ENCODE data around the gene GOLGA6L10.
"Not testable (repeated sequence)": the region's sequence is repeated elsewhere in the genome, so short reads cannot be mapped to it uniquely, and the experiment has no call there.

GOLGA6L10 gene, protein sequence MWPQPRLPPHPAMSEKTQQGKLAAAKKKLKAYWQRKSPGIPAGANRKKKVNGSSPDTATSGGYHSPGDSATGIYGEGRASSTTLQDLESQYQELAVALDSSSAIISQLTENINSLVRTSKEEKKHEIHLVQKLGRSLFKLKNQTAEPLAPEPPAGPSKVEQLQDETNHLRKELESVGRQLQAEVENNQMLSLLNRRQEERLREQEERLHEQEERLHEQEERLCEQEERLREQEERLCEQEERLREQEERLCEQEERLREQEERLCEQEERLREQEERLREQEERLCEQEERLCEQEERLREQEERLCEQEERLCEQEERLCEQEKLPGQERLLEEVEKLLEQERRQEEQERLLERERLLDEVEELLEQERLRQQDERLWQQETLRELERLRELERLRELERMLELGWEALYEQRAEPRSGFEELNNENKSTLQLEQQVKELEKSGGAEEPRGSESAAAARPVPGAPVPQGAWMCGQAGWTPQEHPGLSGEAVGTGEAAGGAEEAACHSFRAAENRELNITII

DNA sequence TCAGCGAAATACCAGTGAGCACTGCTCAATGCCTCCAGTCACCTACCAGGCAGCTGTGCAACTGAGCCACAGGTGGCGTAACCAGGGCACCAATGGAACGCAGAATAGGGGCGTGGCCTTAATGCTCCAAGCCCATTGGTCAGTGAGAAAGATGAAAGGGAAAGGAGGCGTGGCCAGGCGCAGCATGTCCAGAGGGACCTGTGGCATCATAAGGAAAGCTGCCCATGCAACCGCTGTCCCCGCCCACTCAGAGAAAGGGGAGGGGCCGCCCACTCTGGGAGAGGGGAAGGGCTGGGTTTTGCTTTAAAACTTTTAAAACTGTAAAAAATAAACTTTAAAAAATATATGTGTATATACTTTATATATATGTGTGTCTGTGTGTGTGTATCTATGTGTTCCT, at the start of gene GOLGA6L10:
Gene GOLGA6L10 (minus strand): TSS at position 101 of the 400 bp plus-strand sequence. CDS start 100 bp downstream, at position 1.
- DNase-seq; intact Hi-C loops (cut with DNase I; ENCODE audit: low total_unique reads); H3K27me3 ChIP-seq; H3K4me3 ChIP-seq; H3K36me3 ChIP-seq; H3K4me1 ChIP-seq; H3K9me3 ChIP-seq; H3K27ac ChIP-seq: not testable (repeated sequence)

GRCh38 chr15:82398785-82399184, 49.5 kb upstream of the GOLGA6L10 start:
- DNase-seq, result no peak
- H3K27me3 ChIP-seq, result no peaks in the 10 kb centered on the region
- H3K9me3 ChIP-seq, result no peaks in the 10 kb centered on the region
- no peaks in the 10 kb centered on the region for H3K4me1 ChIP-seq
- no peak overlapping the region for H3K27ac ChIP-seq
- no peaks in the 10 kb centered on the region for H3K36me3 ChIP-seq
- intact Hi-C loops (cut with DNase I; ENCODE audit: low total_unique reads), result no loop called here
- H3K4me3 ChIP-seq, result no peak overlapping the region
- TF ChIP-seq CTCF (IDR thresholded peaks at IDR 0.05), result no peak

GRCh38 chr15:82397817-82398216, 48.5 kb upstream of the GOLGA6L10 start:
- DNase-seq, result no peak
- TF ChIP-seq CTCF (IDR thresholded peaks at IDR 0.05), result no peak
- no peaks in the 10 kb centered on the region for H3K4me1 ChIP-seq
- intact Hi-C loops (cut with DNase I; ENCODE audit: low total_unique reads), result no loop called here
- H3K27me3 ChIP-seq, result no peaks in the 10 kb centered on the region
- no peaks in the 10 kb centered on the region for H3K9me3 ChIP-seq
- H3K4me3 ChIP-seq, result no peak overlapping the region
- no peak overlapping the region for H3K27ac ChIP-seq
- H3K36me3 ChIP-seq, result no peaks in the 10 kb centered on the region

DNA sequence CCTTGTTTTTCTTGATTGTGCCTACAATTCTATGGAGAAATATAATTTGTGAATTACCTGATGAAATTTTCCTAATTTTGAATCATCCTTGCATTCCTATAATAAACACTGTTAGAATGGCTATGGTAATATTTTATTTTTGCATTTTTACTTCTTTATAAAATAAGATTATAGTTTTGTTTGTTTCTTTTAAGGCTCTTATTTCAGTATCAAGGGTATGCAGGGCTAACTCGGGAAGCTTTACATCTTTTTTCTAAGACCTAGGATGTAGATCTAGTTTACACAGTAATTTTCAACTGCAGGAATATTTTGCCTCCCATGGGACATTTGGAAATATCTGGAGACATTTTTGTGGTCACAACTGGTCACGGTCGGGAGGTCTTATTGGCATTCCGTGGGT, 46.5 kb upstream of the GOLGA6L10 start:
- H3K4me1 ChIP-seq; DNase-seq; H3K9me3 ChIP-seq; H3K27ac ChIP-seq; H3K27me3 ChIP-seq; H3K36me3 ChIP-seq; intact Hi-C loops (cut with DNase I; ENCODE audit: low total_unique reads); H3K4me3 ChIP-seq: not testable (repeated sequence)

DNA sequence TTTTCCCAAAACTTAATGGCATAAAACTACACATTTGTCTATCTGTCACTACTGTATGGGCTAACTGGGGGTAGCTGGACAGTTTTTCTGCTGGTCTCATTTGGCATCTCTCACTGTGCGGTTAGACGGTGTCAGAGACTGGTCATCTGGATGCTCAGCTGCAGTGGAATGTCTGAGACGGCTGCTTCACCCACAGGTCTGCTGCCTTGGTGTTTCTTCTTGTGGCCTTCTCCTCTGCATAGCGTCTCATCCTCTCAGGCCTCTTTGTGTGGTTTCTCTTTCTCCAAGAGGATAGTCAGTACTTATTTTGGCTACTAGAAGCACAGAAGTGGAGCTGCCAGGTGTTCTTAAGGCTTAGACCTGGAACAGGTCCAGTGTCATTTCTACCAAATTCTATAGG, 44.4 kb upstream of the GOLGA6L10 start:
- TF ChIP-seq CTCF (IDR thresholded peaks at IDR 0.05), result no peak
- Histone ChIP-seq H3K27ac (no peak overlapping the region), H3K4me1 (no peaks in the 10 kb centered on the region), H3K27me3 (no peaks in the 10 kb centered on the region), H3K9me3 (no peaks in the 10 kb centered on the region), H3K36me3 (no peaks in the 10 kb centered on the region), H3K4me3 (no peak overlapping the region)
- no peak for DNase-seq
- intact Hi-C loops (cut with DNase I; ENCODE audit: low total_unique reads), result no loop called here

DNA sequence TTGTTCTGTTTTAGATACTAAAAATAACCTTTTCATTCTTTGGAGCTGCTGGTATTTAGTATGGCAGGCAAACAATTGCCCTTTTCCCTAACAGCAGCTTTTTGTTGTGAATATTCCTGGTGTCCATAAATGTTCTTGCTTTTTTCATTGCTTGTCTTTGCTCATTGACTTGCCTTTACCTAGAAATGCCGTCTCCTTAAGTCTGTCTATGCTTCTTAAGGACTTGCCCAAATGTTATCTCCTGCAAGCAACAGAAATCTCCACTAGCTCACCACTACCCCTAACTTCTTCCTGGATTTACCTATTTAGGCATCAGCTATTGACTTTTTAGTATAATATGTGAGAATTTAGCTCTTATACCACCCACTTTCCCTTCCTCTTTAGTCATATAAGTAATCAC, 42.8 kb upstream of the GOLGA6L10 start:
- H3K4me3 ChIP-seq; H3K9me3 ChIP-seq; H3K4me1 ChIP-seq; DNase-seq; H3K27ac ChIP-seq; H3K27me3 ChIP-seq; intact Hi-C loops (cut with DNase I; ENCODE audit: low total_unique reads); H3K36me3 ChIP-seq: not testable (repeated sequence)

- H3K9me3 ChIP-seq; H3K4me3 ChIP-seq; H3K27me3 ChIP-seq; H3K27ac ChIP-seq; DNase-seq; H3K36me3 ChIP-seq; intact Hi-C loops (cut with DNase I; ENCODE audit: low total_unique reads); H3K4me1 ChIP-seq: not testable (repeated sequence)
Observed at GRCh38 chr15:82390152-82390551, 40.9 kb upstream of the GOLGA6L10 start.

DNA sequence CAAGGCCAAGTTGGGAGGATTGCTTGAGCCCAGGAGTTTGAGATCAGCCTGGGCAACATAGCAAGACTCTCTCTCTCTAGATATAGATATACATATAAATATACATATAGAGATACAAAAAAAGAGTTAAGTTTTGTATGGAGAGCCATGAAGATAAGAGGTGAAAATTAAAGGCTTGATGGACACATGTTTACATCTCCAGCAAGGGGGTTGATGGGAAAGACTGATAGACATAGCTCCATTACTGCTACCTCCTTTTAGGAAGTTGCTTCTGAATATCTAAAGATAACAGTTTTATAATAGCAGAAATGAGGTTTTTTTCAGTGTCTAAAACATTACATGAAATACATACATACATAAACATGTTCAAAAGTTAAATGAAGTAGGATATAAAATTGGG, 37.9 kb upstream of the GOLGA6L10 start:
- DNase-seq; H3K9me3 ChIP-seq; H3K36me3 ChIP-seq; H3K4me1 ChIP-seq; intact Hi-C loops (cut with DNase I; ENCODE audit: low total_unique reads); H3K27ac ChIP-seq; H3K4me3 ChIP-seq; H3K27me3 ChIP-seq: not testable (repeated sequence)

DNA sequence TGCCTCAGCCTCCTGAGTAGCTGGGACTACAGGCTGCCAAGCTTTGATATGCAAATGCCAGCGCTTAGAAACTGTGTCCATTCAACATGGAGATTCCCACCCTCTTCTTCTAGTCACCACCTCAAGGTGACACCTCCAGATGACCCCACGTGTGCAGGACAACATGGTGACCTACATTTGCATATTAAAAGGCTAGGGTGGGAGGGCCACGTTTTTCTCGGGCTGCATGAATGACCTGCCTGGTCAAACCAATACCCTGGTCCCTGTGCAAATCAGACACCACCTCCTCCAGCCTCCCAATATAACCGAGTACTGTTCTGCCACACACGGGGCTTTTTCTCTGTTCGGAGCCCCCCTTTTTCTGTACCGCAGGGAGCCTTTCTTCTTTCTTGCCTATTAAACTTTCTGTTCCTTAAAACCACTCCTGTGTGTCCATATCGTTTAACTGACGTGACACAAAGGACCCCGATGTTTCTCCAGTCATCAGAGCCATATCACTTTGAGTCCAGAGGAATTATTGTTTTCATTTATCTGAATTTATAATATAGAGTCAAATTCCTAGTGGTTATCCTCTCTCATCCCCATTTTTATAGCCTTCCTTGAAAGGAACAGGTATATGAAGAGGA, 32.2 kb upstream of the GOLGA6L10 start:
- H3K27ac ChIP-seq; H3K4me1 ChIP-seq; H3K36me3 ChIP-seq; intact Hi-C loops (cut with DNase I; ENCODE audit: low total_unique reads); H3K4me3 ChIP-seq; DNase-seq; H3K27me3 ChIP-seq; H3K9me3 ChIP-seq: not testable (repeated sequence)

DNA sequence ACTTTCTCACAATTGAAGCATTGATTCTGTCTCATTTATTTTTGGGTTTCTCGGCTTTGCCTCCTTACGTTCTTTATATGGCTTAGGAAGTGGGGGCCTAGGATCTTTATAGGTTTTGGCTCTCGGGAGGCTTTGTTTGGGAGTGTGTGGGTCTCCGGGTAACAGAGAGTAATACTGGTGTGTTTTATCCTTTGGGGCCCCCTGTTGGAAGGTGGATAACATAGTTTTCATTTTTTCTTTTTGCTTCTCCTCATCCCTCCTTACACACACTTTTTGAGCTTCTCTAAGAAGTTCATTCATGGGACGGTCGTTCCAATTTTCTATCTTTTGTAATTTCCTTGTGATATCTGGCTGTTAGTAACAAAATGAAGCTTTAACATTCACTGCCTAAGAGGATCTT, 30.3 kb upstream of the GOLGA6L10 start:
- DNase-seq; H3K27me3 ChIP-seq; H3K4me1 ChIP-seq; intact Hi-C loops (cut with DNase I; ENCODE audit: low total_unique reads); H3K9me3 ChIP-seq; H3K4me3 ChIP-seq; H3K36me3 ChIP-seq; H3K27ac ChIP-seq: not testable (repeated sequence)

GRCh38 chr15:82373661-82374060, 24.4 kb upstream of the GOLGA6L10 start:
- DNase-seq; intact Hi-C loops (cut with DNase I; ENCODE audit: low total_unique reads); H3K27ac ChIP-seq; H3K36me3 ChIP-seq; H3K4me3 ChIP-seq; H3K4me1 ChIP-seq; H3K9me3 ChIP-seq; H3K27me3 ChIP-seq: not testable (repeated sequence)
